K562 (cell line): ENCODE data around the gene CFP. TPM values are rescaled to one million over a fixed set of nuclear protein-coding genes. Genes with fewer than 3 reads are reported as not detected.

ENCODE experiments used
- ARID3A ChIP-seq: IDR thresholded peaks from 2 replicates; pipeline ENCODE4 v1.6.1; 2012; ENCODE audit warnings: low read depth, low read length, improper control_type of control experiment, borderline replicate concordance
- ASH1L ChIP-seq: fragments of 450-650 bp; IDR thresholded peaks from 2 replicates; pipeline ENCODE4 v1.6.1; 2018; ENCODE audit warnings: borderline replicate concordance, mild to moderate bottlenecking, low read depth; ENCODE audit not compliant: partially characterized antibody
- ATF7 ChIP-seq: fragments of 450-650 bp; IDR thresholded peaks from 2 replicates; pipeline ENCODE4 v1.7.1; 2014; ENCODE audit warnings: mild to moderate bottlenecking, moderate library complexity
- CBX1 ChIP-seq: sonication (generic); IDR thresholded peaks from 2 replicates; pipeline ENCODE4 v1.6.1; 2016; ENCODE audit warnings: antibody characterized with exemption, low read depth, mild to moderate bottlenecking
- E2F6 ChIP-seq, 2 experiments: IDR thresholded peaks; 2 replicates each; pipeline ENCODE4 v1.6.1; 2011; ENCODE audit warnings: borderline replicate concordance in 1 of 2, control low read depth in 1 of 2, low read depth in 1 of 2, low read length in 1 of 2, mild to moderate bottlenecking in 1 of 2, mixed read lengths in 1 of 2, moderate library complexity in 1 of 2; ENCODE audit not compliant: insufficient read depth in 1 of 2, insufficient read length in 1 of 2, poor library complexity in 1 of 2, severe bottlenecking in 1 of 2; ENCODE audit errors: extremely low read depth in 1 of 2
- ESRRB ChIP-seq: fragments of 250-450 bp; sonication (Bioruptor Pico); IDR thresholded peaks from 2 replicates; pipeline ENCODE4 v1.5.0; 2020; ENCODE audit warnings: mild to moderate bottlenecking, moderate library complexity, borderline replicate concordance
- HNRNPLL ChIP-seq: fragments of 200-400 bp; formaldehyde crosslinking; IDR thresholded peaks from 2 replicates; pipeline ENCODE4 v1.6.1; 2017; ENCODE audit warnings: low read length, low read depth, mild to moderate bottlenecking; ENCODE audit not compliant: poor library complexity, severe bottlenecking
- JUN ChIP-seq, 2 experiments: sonication (generic) in 1 of 2; formaldehyde crosslinking in 1 of 2; IDR thresholded peaks; 2 replicates each; pipeline versions ENCODE4 v1.6.1 to v1.8.0; 2012 to 2022; ENCODE audit warnings: borderline replicate concordance in 2 of 2, mild to moderate bottlenecking in 2 of 2, improper control_type of control experiment in 1 of 2, low read depth in 1 of 2, low read length in 1 of 2, missing genetic modification reagents in 1 of 2
- LCOR ChIP-seq: sonication (generic); formaldehyde crosslinking; IDR thresholded peaks from 2 replicates; pipeline ENCODE4 v1.8.0; 2022; ENCODE audit warnings: mild to moderate bottlenecking, missing genetic modification reagents
- MAZ ChIP-seq, 2 experiments: fragments of 450-650 bp in 1 of 2; sonication (generic) in 1 of 2; formaldehyde crosslinking; IDR thresholded peaks in 1 of 2; conservative IDR thresholded peaks in 1 of 2; 2 replicates each; pipeline versions ENCODE4 v1.4.0 to v1.5.0; 2020; ENCODE audit warnings: mild to moderate bottlenecking in 1 of 2, missing genetic modification reagents in 1 of 2
- NFXL1 ChIP-seq: fragments of 450-650 bp; formaldehyde crosslinking; IDR thresholded peaks from 2 replicates; pipeline ENCODE4 v1.4.0; 2021; ENCODE audit warnings: mild to moderate bottlenecking
- NR2C1 ChIP-seq, 2 experiments: fragments of 450-650 bp; IDR thresholded peaks; 2 replicates each; pipeline ENCODE4 v1.6.1; 2017; ENCODE audit warnings: mild to moderate bottlenecking in 2 of 2, antibody characterized with exemption in 1 of 2, inconsistent platforms in 1 of 2, missing compliant biosample characterization in 1 of 2, missing genetic modification characterization in 1 of 2
- POLR2AphosphoS5 ChIP-seq: IDR thresholded peaks from 2 replicates; pipeline ENCODE4 v1.6.1; 2011; ENCODE audit warnings: mild to moderate bottlenecking, low read depth, low read length, moderate library complexity; ENCODE audit not compliant: control insufficient read depth, insufficient read depth
- PRDM10 ChIP-seq: fragments of 450-650 bp; IDR thresholded peaks from 2 replicates; pipeline ENCODE4 v1.6.1; 2018; ENCODE audit not compliant: partially characterized antibody
- RNF2 ChIP-seq: sonication (generic); IDR thresholded peaks from 2 replicates; pipeline ENCODE4 v1.6.1; 2016
- ZBTB43 ChIP-seq: sonication (generic); formaldehyde crosslinking; IDR thresholded peaks from 2 replicates; pipeline ENCODE4 v1.8.0; 2023; ENCODE audit warnings: mild to moderate bottlenecking, missing genetic modification reagents
- ZC3H8 ChIP-seq: fragments of 450-650 bp; IDR thresholded peaks from 2 replicates; pipeline ENCODE4 v1.6.1; 2017
- polyA plus RNA-seq, 8 experiments: library from polyadenylated mRNA; depleted of rRNA in 4 of 8; stranded (reverse) in 5 of 8; unstranded in 3 of 8; fragments of >200 nt; fragmentation: Nextera tagmentation in 2 of 8; fragmentation: Illumina TruSeq in 1 of 8; extraction: Ambion mirVana in 2 of 8; extraction: Trizol in 1 of 8; gene quantifications; 2 replicates each; pipeline versions ENCODE4 v1.2.1 to v1.2.3, GENCODE V29; 2011 to 2014; ENCODE audit warnings: inconsistent platforms in 1 of 8, missing spikeins in 1 of 8
- total RNA-seq, 7 experiments: library from RNA; depleted of rRNA in 6 of 7; stranded (reverse); fragments of >200 nt in 6 of 7; fragmentation: Illumina TruSeq in 2 of 7; extraction: Trizol in 2 of 7; gene quantifications; 2 replicates each; pipeline versions ENCODE4 v1.2.1 to v1.2.3, GENCODE V29; 2011 to 2021; ENCODE audit warnings: low replicate concordance in 1 of 7

The CFP gene
- total and polyA plus RNA-seq, 9 of the 15 experiments (the other 6 are each of a cell fraction or from before 2014, with no cell fraction given): 0.18 to 2.0 (median 0.55) TPM

GRCh38 chrX:47658684-47659420 is 29.1 kb upstream of the CFP start, which contains the start of gene UXT (continued):
- TF ChIP-seq PRDM10: peak; percentile 82
- peak; percentile 53; the same call in 1 of the 2 replicates for TF ChIP-seq CBX1
- TF ChIP-seq NFXL1: no peak
- TF ChIP-seq RNF2: 0 out of 2 replicates have a peak, but pooled peaks have one; percentile 47
- no peak for TF ChIP-seq ESRRB (CRISPR knock-in tag)
- TF ChIP-seq E2F6 (IDR thresholded peaks at IDR 0.05; ENCODE audit: borderline replicate concordance in 1 of 2, extremely low read depth in 1 of 2, insufficient read depth in 1 of 2, insufficient read length in 1 of 2, low read depth in 1 of 2, low read length in 1 of 2, poor library complexity in 1 of 2, severe bottlenecking in 1 of 2): peak; percentile 70 to 98
- TF ChIP-seq ZBTB43 (CRISPR knock-in tag): 0 out of 2 replicates have a peak, but pooled peaks have one; percentile 49
- TF ChIP-seq HNRNPLL: peak; percentile 62
- TF ChIP-seq ARID3A: peak; percentile 10; the same call in 1 of the 2 replicates
- TF ChIP-seq LCOR (CRISPR knock-in tag): peak; percentile 89
- TF ChIP-seq MAZ (CRISPR knock-in tag; conservative IDR thresholded peaks at IDR 0.05 in 1 of 2, IDR thresholded peaks at IDR 0.05 in 1 of 2): peak in 1 of 2 experiments; percentile 58; a peak in 3 of 4 replicates
- TF ChIP-seq ATF7: peak; percentile 94; the same call in 1 of the 2 replicates
- TF ChIP-seq POLR2AphosphoS5: peak; percentile 63
- 0 out of 2 replicates have a peak, but pooled peaks have one; percentile 4 for TF ChIP-seq JUN (IDR thresholded peaks at IDR 0.05; ENCODE audit: borderline replicate concordance, low read depth, low read length)
- no peak for TF ChIP-seq JUN (CRISPR knock-in tag; IDR thresholded peaks at IDR 0.05; ENCODE audit: borderline replicate concordance)
- no peak for TF ChIP-seq ZC3H8
- peak; percentile 54; the same call in 1 of the 2 replicates for TF ChIP-seq NR2C1 (IDR thresholded peaks at IDR 0.05)
- TF ChIP-seq NR2C1 (tag; IDR thresholded peaks at IDR 0.05): peak; percentile 34; the same call in 1 of the 2 replicates
- peak; percentile 67 for TF ChIP-seq ASH1L
